H1 (cell line): ENCODE measurements around the gene PCCA. TPM values are rescaled to one million over a fixed set of nuclear protein-coding genes. Genes with fewer than 3 reads are reported as not detected.
A peak's percentile ranks its signal among the peaks of the same experiment; 100 is the strongest.

Experiments used
- CTCF ChIA-PET: fragments of 300-600 bp; sonication (Branson Sonifier 250); formaldehyde crosslinking; loops from one replicate; lab custom pipeline; 2021; ENCODE audit not compliant: partially characterized antibody; lab: Charles Lee
- POLR2A ChIA-PET: fragments of 300-600 bp; sonication (Branson Sonifier 250); formaldehyde crosslinking; loops from one replicate; lab custom pipeline; 2021; ENCODE audit warnings: inconsistent platforms; ENCODE audit not compliant: partially characterized antibody; lab: Charles Lee
- DNase-seq, 2 experiments: peaks; one replicate each; pipeline versions ENCODE4 v3.0.0 to v3.0.0-alpha.2; 2010 to 2022; ENCODE audit warnings: low spot score in 2 of 2, low read depth in 1 of 2, mixed read lengths in 1 of 2
- FAIRE-seq: peaks from 2 replicates; lab custom pipeline; 2011; peaks lifted over from hg19 to GRCh38; lab: Jason Lieb, UNC
- H2AFZ ChIP-seq: 2 replicates; pipeline ENCODE4 v1.8.1; 2012; ENCODE audit warnings: low read length, inconsistent platforms
- H2AK5ac ChIP-seq: 2 replicates; pipeline ENCODE4 v1.6.1; 2013; ENCODE audit warnings: low read depth, low read length
- H2BK120ac ChIP-seq: replicated peaks from 2 replicates; pipeline ENCODE3; 2013; ENCODE audit warnings: low read depth, low read length, inconsistent platforms
- H2BK12ac ChIP-seq: 2 replicates; pipeline ENCODE4 v1.6.1; 2013; ENCODE audit warnings: low read depth, low read length
- H2BK15ac ChIP-seq: 2 replicates; pipeline ENCODE4 v1.6.1; 2013; ENCODE audit warnings: low read length
- H2BK20ac ChIP-seq: 2 replicates; pipeline ENCODE4 v1.6.1; 2013; ENCODE audit warnings: low read length
- H2BK5ac ChIP-seq: 2 replicates; pipeline ENCODE4 v1.6.1; 2013; ENCODE audit warnings: low read depth, low read length
- H3K14ac ChIP-seq: 2 replicates; pipeline ENCODE4 v1.6.1; 2013; ENCODE audit warnings: inconsistent platforms; ENCODE audit not compliant: insufficient read length
- H3K18ac ChIP-seq: 2 replicates; pipeline ENCODE4 v1.6.1; 2013; ENCODE audit warnings: low read length; ENCODE audit errors: extremely low read depth
- H3K23ac ChIP-seq: 2 replicates; pipeline ENCODE4 v1.6.1; 2013; ENCODE audit warnings: inconsistent platforms; ENCODE audit not compliant: insufficient read length
- H3K23me2 ChIP-seq: 2 replicates; pipeline ENCODE4 v1.6.1; 2013; ENCODE audit warnings: low read depth, low read length
- H3K27ac ChIP-seq: 2 replicates; pipeline ENCODE4 v1.6.1; 2011; ENCODE audit warnings: low read depth, low read length, inconsistent platforms
- H3K27me3 ChIP-seq, 4 experiments: replicated peaks in 1 of 4; 1 replicate in 1 of 4; 2 replicates in 3 of 4; pipeline versions ENCODE4 v1.6.1 to v1.8.1; 2011 to 2013; ENCODE audit warnings: low read length in 3 of 4, mild to moderate bottlenecking in 3 of 4, inconsistent platforms in 2 of 4, mixed read lengths in 2 of 4, moderate library complexity in 1 of 4; ENCODE audit not compliant: control insufficient read depth in 3 of 4, insufficient read depth in 3 of 4; ENCODE audit errors: extremely low read depth in 1 of 4
- H3K36me3 ChIP-seq, 4 experiments: 2 replicates each; pipeline versions ENCODE4 v1.6.1 to v1.8.1; 2011 to 2013; ENCODE audit warnings: mild to moderate bottlenecking in 4 of 4, low read length in 3 of 4, moderate library complexity in 2 of 4, control low read depth in 1 of 4, inconsistent platforms in 1 of 4; ENCODE audit not compliant: insufficient read depth in 4 of 4, control insufficient read depth in 2 of 4
- H3K4ac ChIP-seq: replicated peaks from 2 replicates; pipeline ENCODE3; 2013; ENCODE audit warnings: low read length, low read depth, mixed read lengths, inconsistent platforms; ENCODE audit not compliant: insufficient read length
- H3K4me1 ChIP-seq, 4 experiments: replicated peaks in 1 of 4; 1 replicate in 1 of 4; 2 replicates in 3 of 4; pipeline versions ENCODE4 v1.6.1 to v1.8.1; 2011 to 2013; ENCODE audit warnings: low read length in 3 of 4, inconsistent platforms in 2 of 4, mixed read lengths in 1 of 4; ENCODE audit not compliant: insufficient read depth in 4 of 4, control insufficient read depth in 3 of 4
- H3K4me2 ChIP-seq, 2 experiments: 2 replicates each; pipeline versions ENCODE4 v1.6.1 to v1.8.1; 2011 to 2013; ENCODE audit warnings: low read depth in 2 of 2, low read length in 2 of 2, control low read depth in 1 of 2, inconsistent platforms in 1 of 2, mild to moderate bottlenecking in 1 of 2; ENCODE audit not compliant: insufficient read depth in 1 of 2
- H3K4me3 ChIP-seq, 4 experiments: fragments of 200-600, 300-600 bp in 1 of 4; sonication (generic), shearing (Covaris generic), sonication (Bioruptor Twin) in 1 of 4; 2 replicates each; pipeline versions ENCODE4 v1.5.1 to v1.8.1; 2011 to 2016; ENCODE audit warnings: low read length in 4 of 4, low read depth in 3 of 4, control low read depth in 2 of 4, inconsistent platforms in 2 of 4, mild to moderate bottlenecking in 2 of 4, mixed read lengths in 1 of 4, moderate library complexity in 1 of 4; ENCODE audit not compliant: insufficient read depth in 2 of 4; ENCODE audit errors: extremely low read depth in 1 of 4
- H3K56ac ChIP-seq: replicated peaks from 2 replicates; pipeline ENCODE3; 2013; ENCODE audit warnings: low read depth, mild to moderate bottlenecking, mixed read lengths, low read length, inconsistent platforms; ENCODE audit not compliant: insufficient read length
- H3K79me1 ChIP-seq: 2 replicates; pipeline ENCODE4 v1.6.1; 2013; ENCODE audit warnings: low read depth, low read length, control low read depth
- H3K79me2 ChIP-seq, 2 experiments: 2 replicates each; pipeline versions ENCODE4 v1.6.1 to v1.8.1; 2012 to 2013; ENCODE audit warnings: low read length in 2 of 2, mild to moderate bottlenecking in 2 of 2, inconsistent platforms in 1 of 2; ENCODE audit not compliant: insufficient read depth in 2 of 2, control insufficient read depth in 1 of 2
- H3K9ac ChIP-seq, 4 experiments: replicated peaks in 1 of 4; 1 replicate in 1 of 4; 2 replicates in 3 of 4; pipeline versions ENCODE4 v1.6.1 to v1.8.1; 2011 to 2013; ENCODE audit warnings: low read depth in 3 of 4, low read length in 3 of 4, control low read depth in 2 of 4, mild to moderate bottlenecking in 2 of 4, moderate library complexity in 2 of 4, inconsistent platforms in 1 of 4; ENCODE audit errors: extremely low read depth in 1 of 4
- H3K9me3 ChIP-seq, 2 experiments: 2 replicates each; pipeline versions ENCODE4 v1.6.1 to v1.8.1; 2012 to 2013; ENCODE audit warnings: mild to moderate bottlenecking in 2 of 2, moderate library complexity in 2 of 2, control low read depth in 1 of 2, inconsistent platforms in 1 of 2, low read depth in 1 of 2, low read length in 1 of 2, mixed read lengths in 1 of 2; ENCODE audit not compliant: insufficient read depth in 2 of 2
- H4K20me1 ChIP-seq, 2 experiments: replicated peaks in 1 of 2; 2 replicates each; pipeline versions ENCODE3 to v1.8.1; 2011 to 2013; ENCODE audit warnings: inconsistent platforms in 2 of 2, low read length in 2 of 2, mild to moderate bottlenecking in 1 of 2; ENCODE audit not compliant: insufficient read depth in 2 of 2, control insufficient read depth in 1 of 2
- H4K5ac ChIP-seq: 2 replicates; pipeline ENCODE4 v1.6.1; 2013; ENCODE audit warnings: low read length, low read depth, mixed read lengths, inconsistent platforms; ENCODE audit not compliant: insufficient read length
- H4K8ac ChIP-seq: 2 replicates; pipeline ENCODE4 v1.8.0; 2013; ENCODE audit warnings: mild to moderate bottlenecking, moderate library complexity, low read length, inconsistent platforms; ENCODE audit not compliant: insufficient read depth; ENCODE audit errors: extremely low read depth
- H4K91ac ChIP-seq: replicated peaks from 2 replicates; pipeline ENCODE3; 2013; ENCODE audit warnings: low read length, mixed read lengths, inconsistent platforms; ENCODE audit not compliant: insufficient read length
- CHD2 ChIP-seq: IDR thresholded peaks from 2 replicates; pipeline ENCODE4 v1.6.1; 2012; ENCODE audit warnings: low read length, improper control_type of control experiment
- CREB1 ChIP-seq: IDR thresholded peaks from 2 replicates; pipeline ENCODE4 v1.6.1; 2012; ENCODE audit warnings: inconsistent platforms
- EZH2 ChIP-seq: fragments of 200-600 bp; sonication (generic); IDR thresholded peaks from 2 replicates; pipeline ENCODE4 v1.7.1; 2012; ENCODE audit warnings: low read depth, mild to moderate bottlenecking, moderate library complexity, low read length, inconsistent platforms; ENCODE audit not compliant: severe bottlenecking
- FOSL1 ChIP-seq: IDR thresholded peaks from 2 replicates; pipeline ENCODE4 v1.6.1; 2011; ENCODE audit warnings: mild to moderate bottlenecking, low read depth, low read length, moderate library complexity; ENCODE audit not compliant: insufficient read depth
- KDM1A ChIP-seq: fragments of 200-600, 300-600 bp; sonication (generic); IDR thresholded peaks from 2 replicates; pipeline ENCODE4 v1.7.1; 2016; ENCODE audit warnings: mild to moderate bottlenecking, low read length, borderline replicate concordance
- KDM4A ChIP-seq: IDR thresholded peaks from one replicate; pipeline ENCODE4 v1.7.1; 2012; ENCODE audit warnings: low read depth, mild to moderate bottlenecking, moderate library complexity, low read length, inconsistent platforms; ENCODE audit not compliant: severe bottlenecking
- KDM5A ChIP-seq: fragments of 200-600 bp; IDR thresholded peaks from 2 replicates; pipeline ENCODE4 v1.7.1; 2012; ENCODE audit warnings: mild to moderate bottlenecking, low read length, inconsistent platforms, mixed read lengths
- PHF8 ChIP-seq: fragments of 200-600 bp; sonication (generic); conservative IDR thresholded peaks from 2 replicates; pipeline ENCODE4 v1.7.1; 2012; ENCODE audit warnings: low read depth, mild to moderate bottlenecking, inconsistent platforms, low read length, moderate library complexity
- POU5F1 ChIP-seq: IDR thresholded peaks from 2 replicates; pipeline ENCODE4 v1.6.1; 2011; ENCODE audit warnings: low read depth, mild to moderate bottlenecking, low read length, moderate library complexity
- RXRA ChIP-seq: IDR thresholded peaks from 2 replicates; pipeline ENCODE4 v1.6.1; 2011; ENCODE audit warnings: low read depth, mild to moderate bottlenecking, low read length, moderate library complexity; ENCODE audit not compliant: insufficient read depth
- SIN3A ChIP-seq, 2 experiments: IDR thresholded peaks in 1 of 2; conservative IDR thresholded peaks in 1 of 2; 2 replicates each; pipeline ENCODE4 v1.6.1; 2011 to 2012; ENCODE audit warnings: low read length in 2 of 2, improper control_type of control experiment in 1 of 2, low read depth in 1 of 2, mild to moderate bottlenecking in 1 of 2
- SIRT6 ChIP-seq: IDR thresholded peaks from one replicate; pipeline ENCODE4 v1.7.1; 2012; ENCODE audit warnings: low read length, inconsistent platforms
- WGBS, 2 experiments: shearing (Covaris generic) in 1 of 2; methylation state at CpG; one replicate each; pipeline versions ENCODE4 v1.1.6 to v1.1.7; 2013 to 2015; ENCODE audit warnings: low lambda C conversion rate in 2 of 2, mixed read lengths in 2 of 2, inconsistent platforms in 1 of 2, low coverage in 1 of 2, missing lambda C conversion rate in 1 of 2; ENCODE audit not compliant: insufficient replicate concordance in 2 of 2, insufficient coverage in 1 of 2, insufficient read length in 1 of 2; ENCODE audit errors: extremely low coverage in 1 of 2, missing lambda C conversion rate in 1 of 2; 5-methylcytosine and 5-hydroxymethylcytosine counted together
- polyA plus RNA-seq, 7 experiments: library from polyadenylated mRNA; depleted of rRNA in 3 of 7; stranded (reverse) in 5 of 7; unstranded in 2 of 7; fragments of >200 nt in 5 of 7; fragments of 200-250 nt in 2 of 7; gene quantifications; 1 replicate in 5 of 7; 2 replicates in 1 of 7; 4 replicates in 1 of 7; pipeline versions ENCODE4 v1.2.1 to v1.2.3, GENCODE V29; 2011 to 2013; ENCODE audit warnings: missing spikeins in 2 of 7, mixed read lengths in 2 of 7
- total RNA-seq: library from RNA; stranded (reverse); fragmentation: NEBNext Ultra II Directional; extraction: Animal tissue kit (Norgen Biotek cat#: 25700); gene quantifications from 2 replicates; pipeline ENCODE4 v1.2.1, GENCODE V29; 2021

Gene PCCA
- total and polyA plus RNA-seq, 2 of the 8 experiments (the other 6 are each of a cell fraction or from before 2014, with no cell fraction given), result 18.4 to 49.8 TPM

GRCh38 chr13:100541897-100542825, 453.3 kb downstream of the PCCA start:
- Histone ChIP-seq H3K36me3 (no peaks in the 10 kb centered on the region; a peak in 1 of 8 replicates), H2AK5ac (no peak overlapping the region), H2BK15ac (no peak overlapping the region), H2AFZ (no peak overlapping the region), H2BK12ac (no peak overlapping the region), H4K8ac (no peak overlapping the region), H3K4ac (no peak overlapping the region), H3K56ac (no peak overlapping the region), H2BK120ac (no peak overlapping the region), H3K14ac (no peak overlapping the region), H3K9ac (no peak overlapping the region), H3K4me3 (no peak overlapping the region), H3K4me1 (peaks cover 0 to 3% (median 0%) of the 10 kb centered on the region in 4 experiments; a peak in 4 of 7 replicates), H3K27me3 (no peaks in the 10 kb centered on the region; a peak in 1 of 7 replicates), H3K79me1 (no peaks in the 10 kb centered on the region), H3K4me2 (no peak overlapping the region; a peak in 1 of 4 replicates), H3K9me3 (no peaks in the 10 kb centered on the region), H3K23ac (no peak overlapping the region), H3K23me2 (no peaks in the 10 kb centered on the region), H4K20me1 (no peaks in the 10 kb centered on the region), H3K18ac (no peak overlapping the region), H4K5ac (no peak overlapping the region), H3K27ac (no peak overlapping the region), H2BK5ac (no peak overlapping the region), H4K91ac (no peak overlapping the region), H3K79me2 (no peaks in the 10 kb centered on the region), H2BK20ac (no peak overlapping the region)
- DNase-seq, result peak in 1 of 2 experiments; percentile 44
- CTCF ChIA-PET, result interaction anchor here (0.6 to 3.4 kb wide), 14 partner anchors 9 to 932 kb away, joined by 3 to 32 read pairs (median 4); no protein-coding TSS in a partner anchor
- POLR2A ChIA-PET, result no interaction called here
- 92% methylated on average over 18 of the region's 18 CpGs; no CpG with 5 or more reads in 1 of the 2 experiments for WGBS, 2 experiments
- FAIRE-seq, result no peak
- TF ChIP-seq SIRT6 (no peak), KDM1A (no peak), CREB1 (no peak), CHD2 (no peak), EZH2 (no peak), PHF8 (no peak), SIN3A (conservative IDR thresholded peaks at IDR 0.05 in 1 of 2, IDR thresholded peaks at IDR 0.05 in 1 of 2; ENCODE audit: low read depth in 1 of 2, low read length in 2 of 2) (no peak), KDM4A (no peak), FOSL1 (no peak), RXRA (no peak), POU5F1 (no peak), KDM5A (no peak)
